NCI-H1436 treated with DMSO at 0.1 percent for 48 hours (cell line): Measurements from ENCODE around the gene SLC19A2.

Experiments used
- DNase-seq: peaks from one replicate; lab custom pipeline; 2025; lab: John Stamatoyannopoulos, UW

SLC19A2 gene

GRCh38 chr1:169475806-169476387, 9.8 kb downstream of the SLC19A2 start:
- no peak for DNase-seq

- DNase-seq = no peak
Measured at GRCh38 chr1:169474302-169474995, 11.3 kb downstream of the SLC19A2 start.

GRCh38 chr1:169473347-169473746, 12.4 kb downstream of the SLC19A2 start:
- no peak for DNase-seq

- DNase-seq = no peak
Measured at GRCh38 chr1:169472738-169473137, 13.0 kb downstream of the SLC19A2 start.

GRCh38 chr1:169468982-169469381, 16.8 kb downstream of the SLC19A2 start:
- DNase-seq = no peak

GRCh38 chr1:169466259-169467230, 19.2 kb downstream of the SLC19A2 start:
- DNase-seq = no peak

- DNase-seq = no peak
Measured at GRCh38 chr1:169465281-169465680, 20.5 kb downstream of the SLC19A2 start.

GRCh38 chr1:169462385-169462784, 23.4 kb downstream of the SLC19A2 start:
- DNase-seq = no peak

GRCh38 chr1:169461390-169462000, 24.2 kb downstream of the SLC19A2 start:
- no peak for DNase-seq

GRCh38 chr1:169460191-169460833, 25.4 kb downstream of the SLC19A2 start:
- no peak for DNase-seq

GRCh38 chr1:169457443-169457842, 28.3 kb downstream of the SLC19A2 start:
- no peak for DNase-seq

- DNase-seq = no peak
Measured at GRCh38 chr1:169456029-169456428, 29.7 kb downstream of the SLC19A2 start.

- DNase-seq = no peak
Measured at GRCh38 chr1:169452921-169453320, 32.8 kb downstream of the SLC19A2 start.

- DNase-seq = no peak
Measured at GRCh38 chr1:169451218-169451824, 34.4 kb downstream of the SLC19A2 start.

- DNase-seq = no peak
Measured at GRCh38 chr1:169443923-169444322, 41.8 kb downstream of the SLC19A2 start.

GRCh38 chr1:169427081-169427641, 58.6 kb downstream of the SLC19A2 start, which contains the start of gene CCDC181:
Gene CCDC181, minus strand, starts transcription at chr1:169427474. Its CDS starts 2,547 bp downstream, at chr1:169424927.
- DNase-seq = peak; percentile 56

- no peak for DNase-seq
Measured at GRCh38 chr1:169426174-169426705, 59.5 kb downstream of the SLC19A2 start.

GRCh38 chr1:169421309-169421708, 64.4 kb downstream of the SLC19A2 start:
- DNase-seq = no peak

- no peak for DNase-seq
Measured at GRCh38 chr1:169414952-169415351, 70.8 kb downstream of the SLC19A2 start.
